GM21381 (cell line): ENCODE results near the gene AUH.
A peak's percentile ranks its signal among the peaks of the same experiment; 100 is the strongest.

ENCODE experiments used
- ATAC-seq: cut with Tn5 transposase; IDR thresholded peaks from one replicate; pipeline ENCODE4 v1.9.1; 2021; ENCODE audit warnings: mild to moderate bottlenecking, moderate library complexity; ENCODE audit not compliant: unreplicated experiment

The AUH gene

GRCh38 chr9:91177661-91178280 is 183.9 kb downstream of the AUH start:
- no peak for ATAC-seq

DNA sequence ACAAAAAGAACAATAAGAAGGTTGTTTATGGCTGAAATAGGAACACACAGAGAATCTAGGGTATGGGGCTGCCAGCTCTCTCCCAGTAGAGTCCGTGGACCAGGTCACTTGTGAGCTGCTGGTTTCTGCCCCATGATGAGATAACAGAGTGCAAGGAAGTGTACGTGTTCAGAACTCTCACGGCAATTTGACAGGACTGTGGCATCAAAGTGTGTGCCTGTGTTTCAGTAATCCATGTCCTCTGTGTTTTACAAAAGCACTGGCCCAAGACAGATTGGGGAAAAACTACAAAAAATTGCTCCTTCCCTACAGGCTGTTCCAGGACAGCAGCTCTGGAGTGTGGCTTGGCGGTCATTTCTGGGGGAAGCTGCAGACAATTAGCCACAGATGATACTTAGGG is 184.6 kb downstream of the AUH start:
- no peak for ATAC-seq

GRCh38 chr9:91176426-91176825 is 185.3 kb downstream of the AUH start:
- ATAC-seq = no peak

- peak; percentile 62 for ATAC-seq
These were observed 186.9 kb downstream of the AUH start for GRCh38 chr9:91174772-91175171.

- ATAC-seq = no peak
These were observed 189.4 kb downstream of the AUH start for GRCh38 chr9:91172329-91172728.

- no peak for ATAC-seq
These were observed 190.8 kb downstream of the AUH start for GRCh38 chr9:91170951-91171350.

DNA sequence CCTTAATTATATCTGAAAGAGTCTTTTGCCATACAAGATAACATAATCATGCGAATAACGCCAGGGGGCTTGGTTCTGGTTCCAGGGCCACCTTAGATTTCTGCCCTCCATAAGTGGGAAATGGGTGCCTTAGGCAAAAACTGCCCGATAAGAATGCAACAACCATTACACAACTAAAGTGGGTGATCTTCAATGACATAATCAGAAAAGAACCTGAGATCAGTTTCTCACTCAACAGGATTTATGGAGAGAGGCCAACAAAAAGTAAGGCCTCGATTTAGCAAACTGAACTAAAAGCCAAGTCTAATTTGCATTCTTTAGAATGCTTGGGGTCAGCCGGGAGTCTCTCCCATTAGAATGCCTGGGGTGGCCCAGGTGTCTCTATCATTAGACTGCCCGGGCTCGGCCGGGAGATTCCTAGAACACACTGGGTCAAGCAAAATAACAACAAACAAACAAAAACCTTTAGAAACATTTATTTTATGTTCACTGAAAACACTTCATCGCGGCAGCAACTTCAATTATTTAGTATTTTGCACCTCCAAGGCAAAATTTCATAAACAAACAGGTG is 194.8 kb downstream of the AUH start:
- ATAC-seq = no peak

GRCh38 chr9:91164724-91165520 is 196.8 kb downstream of the AUH start:
- ATAC-seq = no peak
